ENCODE measurements around the gene TTK. TPM values are rescaled to one million over a fixed set of nuclear protein-coding genes. Genes with fewer than 3 reads are reported as not detected.
A peak's percentile ranks its signal among the peaks of the same experiment; 100 is the strongest.

The TTK gene
- total RNA-seq (2014; rRNA removed; shearing (Covaris generic)) (43.2 and 49.5 TPM in 2 replicates), total RNA-seq (2022) (46.0 and 51.9 TPM in 2 replicates), Bru-seq, nascent RNA (percentile 93 among the genes with signal in this experiment), BruChase-seq, experiment 1, labeled RNA remaining after a 6-hour chase (percentile 65 among the genes with signal in this experiment), BruChase-seq, experiment 2, labeled RNA remaining after a 2-hour chase (percentile 90 among the genes with signal in this experiment)
- long read RNA-seq, transcript TTK-202 (22 exons, 3,010 nt) = major isoform, 43 of 73 reads
- long read RNA-seq, transcript TTK-208 (22 exons, 3,725 nt) = minor isoform, 5 of 73 reads
- long read RNA-seq, partial matches to known transcripts = 9 of 73 reads
- long read RNA-seq, other reads (novel, unspliced or antisense) = 16 of 73 reads

DNA sequence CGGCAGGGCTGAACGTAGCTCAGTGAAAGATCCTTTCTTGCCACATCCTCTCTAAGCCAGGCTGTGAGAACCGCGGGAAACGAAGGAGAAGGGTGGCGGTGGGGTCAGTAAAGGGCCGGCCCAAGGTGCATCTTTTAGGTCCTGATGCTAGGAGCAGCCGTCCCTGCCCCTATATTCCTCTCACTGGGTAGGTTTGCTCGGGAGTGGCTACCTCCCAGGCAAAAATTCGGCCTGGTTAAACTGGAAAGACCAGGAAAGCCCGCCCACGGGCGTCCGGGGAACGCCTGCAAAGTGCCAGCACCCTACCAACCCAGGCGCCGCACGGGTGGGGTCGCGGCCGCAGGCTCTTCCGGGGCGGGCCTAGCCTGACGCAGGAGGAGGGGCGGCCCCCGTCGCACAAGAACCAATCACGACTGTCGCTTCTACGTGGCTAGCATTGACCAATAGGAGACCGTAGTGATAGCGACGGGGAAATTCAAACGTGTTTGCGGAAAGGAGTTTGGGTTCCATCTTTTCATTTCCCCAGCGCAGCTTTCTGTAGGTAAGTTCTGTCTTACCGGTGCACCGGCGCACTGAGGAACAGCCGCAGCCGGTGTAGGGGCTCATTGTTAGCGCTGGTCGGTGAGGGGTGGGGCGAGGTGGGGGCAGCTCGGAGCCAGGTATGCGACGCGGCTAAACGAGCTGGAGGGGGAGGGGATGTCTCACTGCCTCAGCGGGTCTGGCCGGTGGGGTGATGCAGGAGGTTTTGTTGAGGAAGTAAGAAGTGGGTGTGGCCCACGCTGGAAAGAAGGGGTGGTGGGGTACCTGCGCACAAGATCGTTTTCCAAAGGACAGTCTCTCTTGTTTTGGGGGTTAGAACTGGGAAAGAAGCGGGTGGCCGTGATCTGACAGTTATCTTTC lies at the start of gene TTK:
TSS of gene TTK (plus strand) at position 477 of the 900 bp plus-strand sequence. CDS start 1,195 bp downstream, outside the sequence.
- CTCF ChIA-PET (ENCODE audit: unreplicated experiment) = no interaction called here
- intact Hi-C loops (cut with micrococcal nuclease; ENCODE audit: unreplicated experiment) = loop anchor here (1.0 to 5.0 kb wide), 2 partner anchors 102 to 927 kb away; partner anchors contain the start of genes BCKDHB and PHIP
- TF ChIP-seq EZH2phosphoT487 (IDR thresholded peaks at IDR 0.05; ENCODE audit: borderline replicate concordance, low read depth, low read length) = no peak
- TF ChIP-seq, protein P1, sequence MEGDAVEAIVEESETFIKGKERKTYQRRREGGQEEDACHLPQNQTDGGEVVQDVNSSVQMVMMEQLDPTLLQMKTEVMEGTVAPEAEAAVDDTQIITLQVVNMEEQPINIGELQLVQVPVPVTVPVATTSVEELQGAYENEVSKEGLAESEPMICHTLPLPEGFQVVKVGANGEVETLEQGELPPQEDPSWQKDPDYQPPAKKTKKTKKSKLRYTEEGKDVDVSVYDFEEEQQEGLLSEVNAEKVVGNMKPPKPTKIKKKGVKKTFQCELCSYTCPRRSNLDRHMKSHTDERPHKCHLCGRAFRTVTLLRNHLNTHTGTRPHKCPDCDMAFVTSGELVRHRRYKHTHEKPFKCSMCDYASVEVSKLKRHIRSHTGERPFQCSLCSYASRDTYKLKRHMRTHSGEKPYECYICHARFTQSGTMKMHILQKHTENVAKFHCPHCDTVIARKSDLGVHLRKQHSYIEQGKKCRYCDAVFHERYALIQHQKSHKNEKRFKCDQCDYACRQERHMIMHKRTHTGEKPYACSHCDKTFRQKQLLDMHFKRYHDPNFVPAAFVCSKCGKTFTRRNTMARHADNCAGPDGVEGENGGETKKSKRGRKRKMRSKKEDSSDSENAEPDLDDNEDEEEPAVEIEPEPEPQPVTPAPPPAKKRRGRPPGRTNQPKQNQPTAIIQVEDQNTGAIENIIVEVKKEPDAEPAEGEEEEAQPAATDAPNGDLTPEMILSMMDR (conservative IDR thresholded peaks at IDR 0.05; ENCODE audit: low read length) = no peak
- Histone ChIP-seq H3K79me2 (ENCODE audit: insufficient read depth, low read depth, low read length) (peaks cover 38% of the 10 kb centered on the region), H3K4me2 (ENCODE audit: low read length) (peak within 1 kb of the TSS; percentile 92), H4K20me1 (ENCODE audit: insufficient read depth, low read length) (no peaks in the 10 kb centered on the region), H2AFZ (ENCODE audit: low read length) (peak within 1 kb of the TSS; percentile 94), H3K9me3 (ENCODE audit: low read length) (no peaks in the 10 kb centered on the region), H3K4me3 (ENCODE audit: low read depth, low read length, poor library complexity, severe bottlenecking) (peak within 1 kb of the TSS; percentile 93), H3K4me1 (ENCODE audit: insufficient read depth, low read length, poor library complexity, severe bottlenecking) (peaks cover 29% of the 10 kb centered on the region), H3K36me3 (ENCODE audit: insufficient read depth, low read length) (peaks cover 38% of the 10 kb centered on the region), H3K27ac (ENCODE audit: low read depth, low read length, poor library complexity, severe bottlenecking) (peak within 1 kb of the TSS; percentile 78), H3K9me2 (ENCODE audit: insufficient read depth, low read length) (no peaks in the 10 kb centered on the region)
- DNase-seq (ENCODE audit: low spot score) = peak; percentile 97
- POLR2A ChIA-PET = interaction anchor here (0.6 to 2.2 kb wide), 10 partner anchors 8 to 102 kb away, joined by 3 to 12 read pairs (median 4); partner anchors contain the start of gene BCKDHB
- BruUV-seq (replicated peaks) = no TSS peak

DNA sequence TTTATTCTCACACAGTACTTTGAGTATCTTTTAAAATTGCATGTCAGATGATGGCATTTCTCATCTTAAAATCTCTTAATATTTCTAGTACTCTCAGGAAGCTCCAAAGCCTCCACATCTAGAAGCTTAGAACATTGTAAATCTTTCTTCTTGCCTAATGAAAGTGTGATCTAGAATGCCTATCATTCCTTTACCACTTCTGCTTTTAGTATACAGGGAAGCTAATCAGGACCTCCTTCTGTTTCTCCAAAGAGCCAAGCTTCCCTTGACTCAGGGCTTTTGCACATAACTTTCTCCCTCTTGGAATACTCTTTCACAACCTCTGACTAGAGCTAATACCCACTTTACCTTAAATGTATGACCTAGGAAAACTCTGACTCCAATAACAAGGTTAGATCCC lies 49.6 kb upstream of the TTK start:
- no peak overlapping the region for H3K27ac ChIP-seq (ENCODE audit: low read depth, low read length, poor library complexity, severe bottlenecking)
- DNase-seq (ENCODE audit: low spot score) = no peak
- BruUV-seq (replicated peaks) = no TSS peak
- H3K4me3 ChIP-seq (ENCODE audit: low read depth, low read length, poor library complexity, severe bottlenecking) = no peak overlapping the region
- H3K9me2 ChIP-seq (ENCODE audit: insufficient read depth, low read length) = no peaks in the 10 kb centered on the region
- no peak overlapping the region for H2AFZ ChIP-seq (ENCODE audit: low read length)
- TF ChIP-seq, protein P1 (conservative IDR thresholded peaks at IDR 0.05; ENCODE audit: low read length) = no peak
- no peak for TF ChIP-seq EZH2phosphoT487 (IDR thresholded peaks at IDR 0.05; ENCODE audit: borderline replicate concordance, low read depth, low read length)
- intact Hi-C loops (cut with micrococcal nuclease; ENCODE audit: unreplicated experiment) = no loop called here
- H4K20me1 ChIP-seq (ENCODE audit: insufficient read depth, low read length) = no peaks in the 10 kb centered on the region
- no peaks in the 10 kb centered on the region for H3K36me3 ChIP-seq (ENCODE audit: insufficient read depth, low read length)
- CTCF ChIA-PET (ENCODE audit: unreplicated experiment) = no interaction called here
- H3K4me2 ChIP-seq (ENCODE audit: low read length) = no peak overlapping the region
- H3K9me3 ChIP-seq (ENCODE audit: low read length) = no peaks in the 10 kb centered on the region
- no peaks in the 10 kb centered on the region for H3K4me1 ChIP-seq (ENCODE audit: insufficient read depth, low read length, poor library complexity, severe bottlenecking)
- POLR2A ChIA-PET = interaction anchor here (0.5 to 0.7 kb wide), 2 partner anchors 8 to 333 kb away, joined by 3 to 5 read pairs; no protein-coding TSS in a partner anchor
- H3K79me2 ChIP-seq (ENCODE audit: insufficient read depth, low read depth, low read length) = no peaks in the 10 kb centered on the region

Data from OCI-LY7 (cell line).